CD4-positive, alpha-beta T cell (primary cell): ENCODE measurements around the gene KRTAP9-3. TPM values are rescaled to one million over a fixed set of nuclear protein-coding genes. Genes with fewer than 3 reads are reported as not detected.
"Not testable (repeated sequence)": the region's sequence is repeated elsewhere in the genome, so short reads cannot be mapped to it uniquely, and the experiment has no call there.

Experiments
- ATAC-seq: fragments of 200-7000 bp; cut with Tn5 transposase; one replicate; pipeline ENCODE4 v1.10.0; 2022; ENCODE audit warnings: mild to moderate bottlenecking; ENCODE audit not compliant: poor library complexity
- CTCF ChIA-PET: fragments of 350-600 bp; sonication (Branson Sonifier 250); formaldehyde crosslinking; loops from one replicate; lab custom pipeline; 2021; ENCODE audit warnings: antibody characterized with exemption, inconsistent platforms; lab: Charles Lee
- POLR2A ChIA-PET: fragments of 350-600 bp; sonication (Branson Sonifier 250); formaldehyde crosslinking; loops from one replicate; lab custom pipeline; 2021; ENCODE audit warnings: antibody characterized with exemption, inconsistent platforms; lab: Charles Lee
- DNase-seq, 14 experiments: peaks; one replicate each; pipeline ENCODE4 v3.0.0-alpha.2; 2013 to 2020; ENCODE audit warnings: mixed read lengths in 2 of 14
- H3K27ac ChIP-seq, 2 donors: one replicate each; pipeline versions ENCODE4 v1.5.1 to v1.7.0; 2013; ENCODE audit warnings: low read length in 2 of 2, low read depth in 1 of 2, mild to moderate bottlenecking in 1 of 2
- H3K27me3 ChIP-seq, 2 experiments: 1 replicate in 1 of 2; 2 replicates in 1 of 2; pipeline versions ENCODE4 v1.6.1 to v1.7.0; 2013; ENCODE audit warnings: low read length in 2 of 2, control low read depth in 1 of 2, mild to moderate bottlenecking in 1 of 2, moderate library complexity in 1 of 2; ENCODE audit not compliant: insufficient read depth in 2 of 2, control insufficient read depth in 1 of 2
- H3K36me3 ChIP-seq: one replicate; pipeline ENCODE4 v1.6.1; 2013; ENCODE audit warnings: low read length, control low read depth; ENCODE audit not compliant: insufficient read depth
- H3K4me1 ChIP-seq: one replicate; pipeline ENCODE4 v1.6.1; 2013; ENCODE audit warnings: low read length, control low read depth; ENCODE audit not compliant: insufficient read depth
- H3K4me3 ChIP-seq: one replicate; pipeline ENCODE4 v1.5.1; 2013; ENCODE audit warnings: mild to moderate bottlenecking, low read length, moderate library complexity
- H3K9me3 ChIP-seq, 2 experiments: 1 replicate in 1 of 2; 2 replicates in 1 of 2; pipeline versions ENCODE4 v1.6.1 to v1.7.0; 2013; ENCODE audit warnings: low read length in 2 of 2, mild to moderate bottlenecking in 2 of 2, control low read depth in 1 of 2, moderate library complexity in 1 of 2; ENCODE audit not compliant: control insufficient read depth in 1 of 2, insufficient read depth in 1 of 2
- H3K27ac Mint-ChIP-seq: one replicate; pipeline ENCODE4 v1.8.0; 2020; ENCODE audit warnings: mixed read lengths
- H3K27me3 Mint-ChIP-seq: one replicate; pipeline ENCODE4 v1.8.0; 2021; ENCODE audit warnings: mixed read lengths
- H3K36me3 Mint-ChIP-seq: one replicate; pipeline ENCODE4 v1.8.0; 2021; ENCODE audit warnings: low read depth, mixed read lengths
- H3K4me1 Mint-ChIP-seq: one replicate; pipeline ENCODE4 v1.8.0; 2021; ENCODE audit warnings: low read depth, mixed read lengths
- H3K4me3 Mint-ChIP-seq: one replicate; pipeline ENCODE4 v1.8.0; 2020; ENCODE audit warnings: mild to moderate bottlenecking, mixed read lengths
- H3K9me3 Mint-ChIP-seq: one replicate; pipeline ENCODE4 v1.8.0; 2020; ENCODE audit warnings: mixed read lengths
- intact Hi-C, 2 experiments: fragments of 100-400 bp; cut with DNase I in 1 of 2; cut with micrococcal nuclease in 1 of 2; formaldehyde crosslinking; loops; one replicate each; pipeline versions ENCODE4 v1.15.1 to v1.9.0; 2023 to 2025; cut with DNase I, micrococcal nuclease
- total RNA-seq, 174 experiments: library from RNA in 2 of 174; stranded (reverse) in 2 of 174; gene quantifications; one replicate each; pipeline ENCODE4 v1.2.3 and lab custom pipeline; 2021 to 2026
- TF ChIP-seq, protein P1 (sequence below): fragments of 200-600 bp; IDR thresholded peaks from one replicate; pipeline ENCODE4 v1.8.0; 2022; ENCODE audit warnings: antibody characterized with exemption, mild to moderate bottlenecking

The KRTAP9-3 gene
- total RNA-seq, 2 experiments from 2014 or later: not detected

DNA sequence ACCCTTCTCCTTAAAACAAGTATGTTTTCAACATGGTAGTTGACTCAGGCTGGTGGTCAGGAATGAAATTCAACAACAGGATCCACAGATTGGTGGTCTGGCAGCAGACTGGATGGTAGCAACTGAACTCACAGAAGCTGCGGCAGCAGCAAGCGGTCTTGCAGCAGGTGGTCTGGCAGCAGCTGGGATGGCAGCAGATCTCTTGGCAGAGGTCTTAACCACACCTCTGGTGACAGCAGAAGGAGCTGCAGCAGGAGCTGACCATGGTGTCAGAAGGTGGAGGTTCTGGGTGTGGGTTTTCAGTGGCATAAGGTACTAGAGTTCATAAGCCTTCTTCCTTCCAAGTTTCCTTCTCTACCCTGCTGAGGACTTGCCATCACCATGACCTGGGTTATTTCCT is 45.4 kb upstream of the KRTAP9-3 start:
- intact Hi-C loops: no loop called here
- H3K36me3 Mint-ChIP-seq: no peaks in the 10 kb centered on the region
- H3K4me3 Mint-ChIP-seq: no peak overlapping the region
- Histone ChIP-seq H3K9me3 (peaks cover 0 to 5% of the 10 kb centered on the region in 2 experiments), H3K36me3 (no peaks in the 10 kb centered on the region), H3K27me3 (no peaks in the 10 kb centered on the region), H3K4me3 (no peak overlapping the region), H3K4me1 (no peaks in the 10 kb centered on the region), H3K27ac (no peak overlapping the region)
- POLR2A ChIA-PET: no interaction called here
- H3K27me3 Mint-ChIP-seq: peaks cover 26% of the 10 kb centered on the region
- TF ChIP-seq, protein P1, sequence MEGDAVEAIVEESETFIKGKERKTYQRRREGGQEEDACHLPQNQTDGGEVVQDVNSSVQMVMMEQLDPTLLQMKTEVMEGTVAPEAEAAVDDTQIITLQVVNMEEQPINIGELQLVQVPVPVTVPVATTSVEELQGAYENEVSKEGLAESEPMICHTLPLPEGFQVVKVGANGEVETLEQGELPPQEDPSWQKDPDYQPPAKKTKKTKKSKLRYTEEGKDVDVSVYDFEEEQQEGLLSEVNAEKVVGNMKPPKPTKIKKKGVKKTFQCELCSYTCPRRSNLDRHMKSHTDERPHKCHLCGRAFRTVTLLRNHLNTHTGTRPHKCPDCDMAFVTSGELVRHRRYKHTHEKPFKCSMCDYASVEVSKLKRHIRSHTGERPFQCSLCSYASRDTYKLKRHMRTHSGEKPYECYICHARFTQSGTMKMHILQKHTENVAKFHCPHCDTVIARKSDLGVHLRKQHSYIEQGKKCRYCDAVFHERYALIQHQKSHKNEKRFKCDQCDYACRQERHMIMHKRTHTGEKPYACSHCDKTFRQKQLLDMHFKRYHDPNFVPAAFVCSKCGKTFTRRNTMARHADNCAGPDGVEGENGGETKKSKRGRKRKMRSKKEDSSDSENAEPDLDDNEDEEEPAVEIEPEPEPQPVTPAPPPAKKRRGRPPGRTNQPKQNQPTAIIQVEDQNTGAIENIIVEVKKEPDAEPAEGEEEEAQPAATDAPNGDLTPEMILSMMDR: no peak
- no peak overlapping the region for H3K27ac Mint-ChIP-seq
- no peak for ATAC-seq
- H3K4me1 Mint-ChIP-seq: no peaks in the 10 kb centered on the region
- H3K9me3 Mint-ChIP-seq: no peaks in the 10 kb centered on the region
- DNase-seq: no peak
- CTCF ChIA-PET: no interaction called here

DNA sequence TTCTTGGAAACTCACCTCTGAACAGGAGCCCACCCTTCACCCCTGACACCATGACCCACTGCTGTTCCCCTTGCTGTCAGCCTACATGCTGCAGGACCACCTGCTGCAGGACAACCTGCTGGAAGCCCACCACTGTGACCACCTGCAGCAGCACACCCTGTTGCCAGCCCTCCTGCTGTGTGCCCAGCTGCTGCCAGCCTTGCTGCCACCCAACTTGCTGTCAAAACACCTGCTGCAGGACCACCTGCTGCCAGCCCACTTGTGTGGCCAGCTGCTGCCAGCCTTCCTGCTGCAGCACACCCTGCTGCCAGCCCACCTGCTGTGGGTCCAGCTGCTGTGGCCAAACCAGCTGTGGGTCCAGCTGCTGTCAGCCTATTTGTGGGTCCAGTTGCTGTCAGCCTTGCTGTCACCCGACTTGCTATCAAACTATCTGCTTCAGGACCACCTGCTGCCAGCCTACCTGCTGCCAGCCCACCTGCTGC is 42.4 kb upstream of the KRTAP9-3 start, which contains the start of gene KRTAP9-1:
KRTAP9-1 (plus strand) TSS at position 51 of the 482 bp plus-strand sequence; CDS start at position 51, 0 bp downstream.
- H3K9me3 Mint-ChIP-seq, H3K36me3 ChIP-seq, intact Hi-C loops, H3K4me1 Mint-ChIP-seq, H3K36me3 Mint-ChIP-seq, DNase-seq, POLR2A ChIA-PET, H3K27ac ChIP-seq, ATAC-seq, CTCF ChIA-PET, H3K9me3 ChIP-seq, H3K27me3 ChIP-seq, H3K27ac Mint-ChIP-seq, H3K4me1 ChIP-seq, H3K4me3 Mint-ChIP-seq, H3K4me3 ChIP-seq: not testable (repeated sequence)
- H3K27me3 Mint-ChIP-seq: peaks cover 22% of the 10 kb centered on the region

DNA sequence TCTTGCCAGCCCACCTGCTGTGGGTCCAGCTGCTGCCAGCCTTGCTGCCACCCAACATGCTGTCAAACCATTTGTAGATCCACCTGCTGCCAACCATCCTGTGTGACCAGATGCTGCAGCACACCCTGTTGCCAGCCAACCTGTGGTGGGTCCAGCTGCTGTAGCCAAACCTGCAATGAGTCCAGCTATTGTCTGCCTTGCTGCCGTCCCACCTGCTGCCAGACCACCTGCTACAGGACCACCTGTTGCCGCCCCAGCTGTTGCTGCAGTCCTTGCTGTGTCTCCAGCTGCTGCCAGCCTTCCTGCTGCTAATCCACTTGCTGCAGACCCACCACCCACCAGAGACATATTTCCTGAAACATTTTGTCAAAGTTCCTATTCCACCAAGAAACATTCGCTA is 41.9 kb upstream of the KRTAP9-3 start:
- H3K27ac ChIP-seq: no peak overlapping the region
- Mint-ChIP-seq H3K9me3 (no peaks in the 10 kb centered on the region), H3K27me3 (peaks cover 22% of the 10 kb centered on the region), H3K27ac (no peak overlapping the region), H3K4me1 (no peaks in the 10 kb centered on the region), H3K36me3 (no peaks in the 10 kb centered on the region), H3K4me3 (no peak overlapping the region)
- TF ChIP-seq, protein P1: no peak
- no peak for DNase-seq
- peaks cover 0 to 5% of the 10 kb centered on the region in 2 experiments for H3K9me3 ChIP-seq
- ChIA-PET CTCF (no interaction called here), POLR2A (no interaction called here)
- no peaks in the 10 kb centered on the region for H3K4me1 ChIP-seq
- no peaks in the 10 kb centered on the region for H3K27me3 ChIP-seq
- intact Hi-C loops: no loop called here
- no peaks in the 10 kb centered on the region for H3K36me3 ChIP-seq
- no peak overlapping the region for H3K4me3 ChIP-seq
- no peak for ATAC-seq

DNA sequence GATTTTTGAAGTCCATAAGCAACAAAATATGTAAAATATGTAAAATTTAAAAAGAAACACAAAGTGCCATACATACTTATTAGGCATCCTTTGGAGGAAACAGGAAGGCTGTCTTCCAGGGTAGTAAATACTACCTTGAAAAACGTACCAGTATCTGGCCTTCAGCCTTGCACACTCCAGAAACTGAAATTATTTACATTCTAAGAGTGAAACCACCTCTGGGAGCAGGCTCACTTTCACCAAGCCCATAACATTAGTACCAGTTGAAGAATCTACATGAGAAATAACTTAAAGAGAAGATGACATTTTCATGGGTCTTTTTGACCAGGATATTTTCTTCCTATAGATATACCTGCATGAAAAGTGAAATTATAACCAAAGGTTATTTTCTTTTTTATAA is 36.2 kb upstream of the KRTAP9-3 start:
- TF ChIP-seq, protein P1: no peak
- Histone ChIP-seq H3K4me1 (no peaks in the 10 kb centered on the region), H3K27ac (no peak overlapping the region), H3K9me3 (no peaks in the 10 kb centered on the region), H3K4me3 (no peak overlapping the region), H3K27me3 (no peaks in the 10 kb centered on the region), H3K36me3 (no peaks in the 10 kb centered on the region)
- Mint-ChIP-seq H3K27me3 (no peaks in the 10 kb centered on the region), H3K27ac (no peak overlapping the region), H3K4me3 (no peak overlapping the region), H3K36me3 (no peaks in the 10 kb centered on the region), H3K4me1 (no peaks in the 10 kb centered on the region), H3K9me3 (peaks cover 4% of the 10 kb centered on the region)
- intact Hi-C loops: no loop called here
- ATAC-seq (no peak), DNase-seq (no peak)
- POLR2A ChIA-PET: interaction anchor here (0.7 kb wide), 1 partner anchor 126 kb away, joined by 4 read pairs; no protein-coding TSS in a partner anchor
- CTCF ChIA-PET: interaction anchor here (0.7 kb wide), 1 partner anchor 203 kb away, joined by 3 read pairs; no protein-coding TSS in a partner anchor
